Epithelial cell of esophagus (primary cell): Measurements from ENCODE around the gene PARP1.

Experiments used
- DNase-seq: peaks from one replicate; pipeline ENCODE4 v3.0.0; 2010; ENCODE audit warnings: low read depth
- H3K4me3 ChIP-seq: 2 replicates; pipeline ENCODE4 v1.5.1; 2011; ENCODE audit warnings: mild to moderate bottlenecking, low read length, control low read depth
- CTCF ChIP-seq: IDR thresholded peaks from 2 replicates; pipeline ENCODE4 v1.5.1; 2011; ENCODE audit warnings: low read depth, mild to moderate bottlenecking, low read length, control low read depth, inconsistent platforms; ENCODE audit not compliant: insufficient read depth; ENCODE audit errors: missing control alignments

Gene PARP1

GRCh38 chr1:226312065-226312464 is 95.8 kb downstream of the PARP1 start:
- no peak for DNase-seq
- no peak overlapping the region for H3K4me3 ChIP-seq
- TF ChIP-seq CTCF = no peak

- no peak for TF ChIP-seq CTCF
- H3K4me3 ChIP-seq = no peak overlapping the region
- no peak for DNase-seq
Observed at GRCh38 chr1:226311376-226311775, 96.5 kb downstream of the PARP1 start.
